Stimulated activated CD8-positive, alpha-beta memory T cell treated with anti-CD3 and anti-CD28 coated beads, Interleukin-7, amount 100 ng/mL, for 48 hours (primary cell): Measurements from ENCODE around the gene TMEM9B.
"Not testable (repeated sequence)": the region's sequence is repeated elsewhere in the genome, so short reads cannot be mapped to it uniquely, and the experiment has no call there.

Experiments
- DNase-seq, 2 donors: peaks; one replicate each; pipeline ENCODE4 v3.0.0-alpha.2; 2020; ENCODE audit warnings: low read depth in 1 of 2; ENCODE audit errors: extremely low read depth in 1 of 2

The TMEM9B gene

DNA sequence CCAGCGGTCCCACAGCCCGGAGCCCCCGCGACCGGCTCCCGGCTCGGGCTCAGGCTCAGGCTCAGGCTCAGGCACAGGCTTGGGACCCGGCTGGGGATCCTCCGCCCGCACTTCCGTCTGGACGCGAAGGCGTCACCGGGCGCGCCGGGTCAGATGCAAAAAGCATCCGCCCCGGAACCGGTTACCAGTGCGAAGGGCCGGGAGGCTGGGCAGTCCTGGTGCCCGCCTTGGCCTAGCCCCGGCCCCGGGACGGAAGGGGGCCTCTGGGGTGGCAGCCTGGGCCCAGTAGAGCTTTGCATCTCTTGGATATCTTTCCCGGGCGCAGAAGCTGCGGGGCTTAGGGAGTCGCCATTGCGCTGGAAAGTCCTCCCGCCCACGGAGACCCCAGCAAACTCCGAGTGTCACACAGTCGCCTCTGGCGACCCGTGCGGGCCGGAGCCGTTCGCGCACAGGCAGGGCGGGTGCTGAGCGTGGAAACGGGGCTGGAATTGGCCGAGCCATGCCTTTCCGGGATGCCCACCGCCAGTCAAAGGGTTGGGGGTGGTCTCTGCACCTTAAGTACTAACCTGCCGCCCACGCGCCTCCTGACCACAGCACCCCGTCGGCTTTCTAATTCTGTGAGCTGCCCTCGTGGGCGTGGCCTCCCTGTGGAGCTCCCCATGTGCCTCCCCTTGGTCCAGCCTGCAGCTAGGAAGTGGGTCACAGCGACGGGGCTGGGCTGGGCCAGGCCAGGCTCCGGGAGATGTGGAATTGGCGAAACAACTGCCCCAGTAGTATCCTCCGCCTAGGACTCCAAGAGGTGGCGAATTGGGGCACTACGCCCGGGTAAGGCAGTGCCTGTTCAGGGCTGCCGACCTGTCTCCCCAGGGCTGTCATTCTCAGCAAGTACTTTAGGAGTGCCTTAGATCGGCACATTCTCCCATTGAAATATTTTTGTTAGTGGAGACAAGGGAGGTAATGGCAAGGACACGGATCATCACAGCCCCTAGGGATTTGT lies at the start of gene TMEM9B:
TSS of gene TMEM9B (minus strand) at position 119 of the 997 bp plus-strand sequence. CDS start 129 bp downstream, outside the sequence.
- DNase-seq: peak; percentile 80 to 86

- no peak for DNase-seq
These were observed 49.1 kb upstream of the TMEM9B start for GRCh38 chr11:9013373-9013772.

GRCh38 chr11:9009538-9009937 lies 45.3 kb upstream of the TMEM9B start:
- not testable (repeated sequence) for DNase-seq

- no peak for DNase-seq
These were observed 44.4 kb upstream of the TMEM9B start for GRCh38 chr11:9008661-9009060.

DNA sequence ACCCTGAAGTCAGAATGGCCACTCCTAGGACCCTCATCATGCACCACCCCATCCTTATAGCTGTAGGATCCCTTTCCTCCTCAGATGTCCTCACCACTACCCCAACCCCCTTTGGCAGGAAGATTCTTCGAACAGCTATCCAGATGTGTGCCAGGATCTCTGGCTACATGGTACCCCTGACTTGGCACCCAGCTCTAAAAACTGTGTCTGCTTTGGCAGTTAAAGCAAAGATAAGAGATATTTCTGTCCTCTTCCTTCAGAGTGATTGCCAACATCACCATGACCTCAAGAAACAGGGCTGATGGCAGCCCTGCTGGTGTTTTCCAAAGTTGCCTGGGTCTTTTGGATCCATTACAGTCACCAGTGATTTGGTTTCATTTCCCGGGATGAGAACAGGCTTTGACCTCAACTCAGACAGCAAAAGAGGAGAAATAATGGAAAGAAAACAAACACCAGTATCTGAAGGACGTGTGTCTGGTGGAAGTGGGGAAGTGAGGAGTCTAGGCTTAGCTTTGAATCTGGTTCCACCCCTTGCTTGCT lies 43.8 kb upstream of the TMEM9B start:
- no peak for DNase-seq

- no peak for DNase-seq
These were observed 40.8 kb upstream of the TMEM9B start for GRCh38 chr11:9005087-9005486.

- DNase-seq: no peak
These were observed 40.1 kb upstream of the TMEM9B start for GRCh38 chr11:9004183-9004926.

DNA sequence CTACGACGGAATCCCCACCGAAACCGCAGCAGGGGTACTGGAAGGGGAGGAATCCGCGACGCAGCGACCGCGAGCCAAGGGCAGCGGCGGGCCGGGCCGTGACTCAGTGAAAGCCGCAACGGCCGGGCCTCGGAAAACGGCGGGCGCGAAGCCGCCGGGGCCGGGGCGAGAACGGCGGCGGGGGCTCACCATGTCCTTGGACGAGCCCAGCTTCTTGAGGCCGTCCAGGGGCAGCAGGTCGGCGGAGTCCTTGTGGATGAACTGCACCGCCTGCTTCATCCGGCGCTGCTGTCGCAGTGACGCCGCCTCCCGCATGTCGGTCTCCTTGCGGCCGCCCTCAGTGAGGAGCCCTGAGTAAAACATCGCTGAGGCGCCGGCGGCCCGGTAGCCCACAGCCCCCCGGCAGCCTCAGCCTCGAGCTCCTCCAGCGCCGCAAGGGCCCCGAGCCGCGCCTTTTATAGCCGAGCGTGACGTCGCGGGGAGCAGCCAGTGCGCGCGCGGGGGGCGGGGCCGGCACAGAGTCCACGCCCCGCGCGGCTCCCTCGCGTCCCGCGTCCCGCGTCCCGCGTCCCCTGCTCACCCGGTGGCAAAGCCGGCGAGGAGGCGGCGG lies 39.4 kb upstream of the TMEM9B start, which contains the start of gene NRIP3:
TSS of gene NRIP3 (minus strand) at position 429 of the 610 bp plus-strand sequence. CDS start at position 363, 66 bp downstream.
- peak; percentile 44 to 66 for DNase-seq

DNA sequence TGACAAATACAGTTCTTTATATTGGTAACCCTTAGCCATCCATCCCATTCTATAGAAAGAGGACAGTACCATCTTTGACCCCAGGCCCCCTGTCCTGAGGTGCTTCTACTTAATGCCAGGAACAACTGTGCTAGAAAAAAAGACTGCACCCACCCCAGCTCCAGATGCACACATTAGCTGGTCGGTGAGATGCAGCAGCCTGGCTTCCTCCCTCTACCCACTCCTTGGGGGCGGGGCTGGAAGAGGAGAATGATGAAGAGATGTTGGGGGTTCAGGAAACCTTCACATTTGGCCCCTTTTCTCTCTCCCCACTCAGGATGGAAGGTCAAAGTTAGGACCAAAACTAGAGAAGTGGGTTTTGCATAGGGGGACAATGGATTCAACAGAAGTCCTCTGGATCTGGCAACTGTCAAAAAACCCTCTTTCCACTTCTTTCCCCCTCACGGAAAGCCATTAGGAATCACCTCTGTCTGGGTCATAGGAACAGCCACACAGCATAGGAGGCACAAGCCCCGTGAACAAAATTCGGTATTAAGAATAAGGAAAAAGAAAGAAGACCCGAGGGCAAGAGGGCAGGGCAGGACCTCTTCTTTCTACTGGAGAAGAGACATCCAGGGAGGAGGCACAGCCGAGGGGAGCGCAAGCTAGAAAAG lies 38.8 kb upstream of the TMEM9B start:
- DNase-seq: no peak

GRCh38 chr11:9001736-9002135 lies 37.5 kb upstream of the TMEM9B start:
- DNase-seq: peak in 1 of 2 donors; percentile 55

DNA sequence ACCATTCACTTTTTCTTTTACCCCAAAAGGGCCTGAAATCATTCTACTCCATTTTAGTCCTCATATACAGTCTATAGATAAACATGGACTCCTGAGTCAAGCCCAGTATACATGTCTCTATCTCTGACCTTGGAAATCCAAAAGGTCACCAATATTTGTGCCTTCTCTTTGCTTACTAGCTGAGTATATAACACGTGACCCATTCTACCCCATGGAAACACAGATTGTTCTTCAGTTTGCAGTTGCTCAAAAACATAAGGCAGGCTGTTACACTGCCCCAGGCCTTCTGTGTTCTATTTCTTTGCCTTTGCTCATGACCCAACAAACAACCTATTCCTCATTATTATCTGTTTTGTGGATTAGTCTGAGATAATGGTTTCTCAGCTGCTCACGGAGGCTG lies 33.8 kb upstream of the TMEM9B start:
- no peak for DNase-seq

DNA sequence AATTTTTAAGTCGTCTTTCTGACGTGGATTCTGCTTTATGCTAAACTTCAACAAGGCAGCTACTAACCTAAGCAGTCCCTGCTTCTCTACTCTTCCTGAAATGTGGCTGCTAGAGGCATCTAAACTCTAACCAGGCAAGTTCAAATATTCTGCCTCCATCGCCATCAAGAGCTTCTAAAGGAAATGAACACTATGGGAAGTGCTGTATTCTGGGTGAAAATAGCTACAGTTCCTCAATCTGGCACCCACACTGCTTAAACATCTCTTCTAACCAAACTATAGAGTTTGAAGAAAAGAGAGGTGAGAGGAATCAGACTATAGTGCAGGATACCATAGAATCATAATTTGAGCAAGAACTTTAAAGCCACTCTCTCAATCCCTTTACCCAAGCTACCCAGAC lies 33.2 kb upstream of the TMEM9B start:
- DNase-seq: no peak

GRCh38 chr11:8989453-8989852 lies 25.2 kb upstream of the TMEM9B start:
- DNase-seq: no peak

DNA sequence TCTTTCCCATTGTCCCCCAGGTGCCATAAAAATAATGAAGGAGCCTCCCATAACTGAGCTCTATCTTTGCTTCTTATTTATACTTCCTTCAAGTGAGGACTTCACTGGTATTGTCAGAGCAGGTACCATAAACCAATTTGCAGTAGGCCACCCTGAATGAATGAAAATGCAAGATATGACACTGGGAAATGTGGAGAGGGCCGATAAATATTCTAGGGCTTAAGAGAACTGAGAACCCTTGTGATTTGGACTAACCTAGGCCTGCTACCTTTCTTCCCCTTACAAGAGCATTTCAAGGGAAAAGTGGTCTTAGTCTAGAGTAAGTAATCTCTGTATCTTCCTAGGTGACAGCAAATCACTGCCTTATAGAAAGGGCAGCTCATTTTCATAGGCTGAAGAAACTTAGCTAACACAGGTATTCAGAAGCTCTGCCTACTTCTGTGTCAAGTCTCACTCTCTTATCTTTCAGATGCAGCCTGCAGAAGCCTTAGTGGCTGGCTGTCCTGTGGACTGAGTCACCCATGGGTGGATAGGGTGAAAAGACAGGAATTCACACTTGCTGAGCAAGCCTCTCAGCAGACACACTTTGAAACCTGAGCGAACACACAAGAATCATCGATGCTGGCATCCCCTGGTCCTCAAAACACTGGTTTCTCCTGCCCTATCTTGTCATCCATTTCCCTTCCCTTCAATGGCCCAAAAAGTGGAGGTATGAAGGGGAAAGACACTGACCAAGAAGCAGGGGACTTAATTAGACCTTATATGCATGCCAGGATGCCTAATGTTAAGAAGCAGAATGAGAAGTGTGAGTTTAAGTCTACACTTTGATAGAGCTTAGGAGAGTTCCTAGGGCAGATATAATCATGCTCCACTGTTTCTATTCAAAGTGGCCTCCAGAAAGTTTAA lies 24.3 kb upstream of the TMEM9B start:
- no peak for DNase-seq

DNA sequence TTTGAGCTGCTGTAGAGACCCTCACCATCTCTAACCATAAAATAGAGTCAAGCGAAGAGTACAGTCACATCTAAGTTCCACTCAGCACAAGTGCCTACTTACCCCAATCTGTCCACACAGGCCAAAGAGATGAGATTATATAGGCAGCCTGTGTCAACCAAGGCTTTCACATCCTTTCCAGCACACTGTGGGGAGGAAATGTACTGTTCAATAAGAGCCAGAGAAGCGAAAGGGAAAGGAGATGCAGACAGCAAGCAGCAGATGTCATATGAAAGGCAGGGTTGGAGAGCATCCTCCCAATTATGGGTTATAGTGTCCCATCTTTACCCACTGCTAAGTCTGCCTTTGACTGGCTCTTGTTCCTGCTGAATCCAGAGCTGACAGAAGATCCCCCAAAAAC lies 23.2 kb upstream of the TMEM9B start:
- no peak for DNase-seq

DNA sequence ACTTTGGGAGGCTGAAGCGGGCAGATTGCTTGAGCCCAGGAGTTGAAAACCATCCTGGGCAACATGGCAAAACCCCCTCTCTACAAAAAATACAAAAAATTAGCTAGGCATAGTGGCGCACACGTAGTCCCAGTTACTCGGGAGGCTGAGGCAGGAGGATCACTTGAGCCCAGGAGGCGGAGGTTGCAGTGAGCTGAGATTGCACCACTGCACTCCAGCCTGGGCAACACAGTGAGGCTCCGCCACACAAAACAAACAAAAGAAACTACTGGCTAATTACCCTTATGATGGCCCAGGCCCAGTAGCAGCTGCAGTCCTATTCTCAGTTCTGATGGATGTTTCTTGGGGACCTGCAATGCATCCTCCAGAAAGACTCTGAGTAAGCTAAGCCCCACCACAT lies 22.5 kb upstream of the TMEM9B start:
- DNase-seq: not testable (repeated sequence)

GRCh38 chr11:8985462-8985861 lies 21.2 kb upstream of the TMEM9B start:
- no peak for DNase-seq

- no peak for DNase-seq
These were observed 19.3 kb upstream of the TMEM9B start for GRCh38 chr11:8983552-8983951.

- no peak for DNase-seq
These were observed 16.2 kb upstream of the TMEM9B start for GRCh38 chr11:8980485-8980884.
